ENCODE results near the gene DKKL1. TPM values are rescaled to one million over a fixed set of nuclear protein-coding genes. Genes with fewer than 3 reads are reported as not detected.

The DKKL1 gene
- total RNA-seq, 4 donors from 2014 or later = not detected

GRCh38 chr19:49335784-49336481 lies 27.7 kb upstream of the DKKL1 start:
- no peaks in the 10 kb centered on the region for H3K9me3 ChIP-seq
- 74 to 79% methylated on average over 13 to 14 of the region's 14 CpGs for WGBS, 2 donors
- peaks cover 0 to 17% of the 10 kb centered on the region in 2 donors for H3K27me3 ChIP-seq
- peaks cover 0 to 37% (median 8%) of the 10 kb centered on the region in 4 donors for H3K4me1 ChIP-seq
- H3K4me3 ChIP-seq = peak overlapping the region in 2 of 4 donors; percentile 41 to 52
- TF ChIP-seq, protein P1, sequence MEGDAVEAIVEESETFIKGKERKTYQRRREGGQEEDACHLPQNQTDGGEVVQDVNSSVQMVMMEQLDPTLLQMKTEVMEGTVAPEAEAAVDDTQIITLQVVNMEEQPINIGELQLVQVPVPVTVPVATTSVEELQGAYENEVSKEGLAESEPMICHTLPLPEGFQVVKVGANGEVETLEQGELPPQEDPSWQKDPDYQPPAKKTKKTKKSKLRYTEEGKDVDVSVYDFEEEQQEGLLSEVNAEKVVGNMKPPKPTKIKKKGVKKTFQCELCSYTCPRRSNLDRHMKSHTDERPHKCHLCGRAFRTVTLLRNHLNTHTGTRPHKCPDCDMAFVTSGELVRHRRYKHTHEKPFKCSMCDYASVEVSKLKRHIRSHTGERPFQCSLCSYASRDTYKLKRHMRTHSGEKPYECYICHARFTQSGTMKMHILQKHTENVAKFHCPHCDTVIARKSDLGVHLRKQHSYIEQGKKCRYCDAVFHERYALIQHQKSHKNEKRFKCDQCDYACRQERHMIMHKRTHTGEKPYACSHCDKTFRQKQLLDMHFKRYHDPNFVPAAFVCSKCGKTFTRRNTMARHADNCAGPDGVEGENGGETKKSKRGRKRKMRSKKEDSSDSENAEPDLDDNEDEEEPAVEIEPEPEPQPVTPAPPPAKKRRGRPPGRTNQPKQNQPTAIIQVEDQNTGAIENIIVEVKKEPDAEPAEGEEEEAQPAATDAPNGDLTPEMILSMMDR (IDR thresholded peaks at IDR 0.05) = no peak
- TF ChIP-seq EP300 (IDR thresholded peaks at IDR 0.05) (no peak), POLR2A (IDR thresholded peaks at IDR 0.05) (no peak)
- no peak for DNase-seq (ENCODE audit: low spot score in 2 of 2)
- peaks cover 0 to 11% (median 0%) of the 10 kb centered on the region in 3 donors for H3K36me3 ChIP-seq
- peak overlapping the region in 2 of 4 donors; percentile 6 to 81 for H3K27ac ChIP-seq

- Histone ChIP-seq H3K27ac (peak overlapping the region in 1 of 4 donors; percentile 81), H3K36me3 (peaks cover 0 to 11% (median 0%) of the 10 kb centered on the region in 3 donors), H3K27me3 (peaks cover 0 to 17% of the 10 kb centered on the region in 2 donors), H3K4me1 (peaks cover 0 to 37% (median 8%) of the 10 kb centered on the region in 4 donors), H3K9me3 (no peaks in the 10 kb centered on the region), H3K4me3 (peak overlapping the region in 1 of 4 donors; percentile 52)
- TF ChIP-seq, protein P1 (IDR thresholded peaks at IDR 0.05) = no peak
- no peak for TF ChIP-seq POLR2A (IDR thresholded peaks at IDR 0.05)
- TF ChIP-seq EP300 (IDR thresholded peaks at IDR 0.05) = no peak
- WGBS, 2 donors = 86 to 88% methylated on average over 9 to 10 of the region's 10 CpGs
- DNase-seq (ENCODE audit: low spot score in 2 of 2) = no peak
Observed at GRCh38 chr19:49336482-49337266, 27.0 kb upstream of the DKKL1 start.

DNA sequence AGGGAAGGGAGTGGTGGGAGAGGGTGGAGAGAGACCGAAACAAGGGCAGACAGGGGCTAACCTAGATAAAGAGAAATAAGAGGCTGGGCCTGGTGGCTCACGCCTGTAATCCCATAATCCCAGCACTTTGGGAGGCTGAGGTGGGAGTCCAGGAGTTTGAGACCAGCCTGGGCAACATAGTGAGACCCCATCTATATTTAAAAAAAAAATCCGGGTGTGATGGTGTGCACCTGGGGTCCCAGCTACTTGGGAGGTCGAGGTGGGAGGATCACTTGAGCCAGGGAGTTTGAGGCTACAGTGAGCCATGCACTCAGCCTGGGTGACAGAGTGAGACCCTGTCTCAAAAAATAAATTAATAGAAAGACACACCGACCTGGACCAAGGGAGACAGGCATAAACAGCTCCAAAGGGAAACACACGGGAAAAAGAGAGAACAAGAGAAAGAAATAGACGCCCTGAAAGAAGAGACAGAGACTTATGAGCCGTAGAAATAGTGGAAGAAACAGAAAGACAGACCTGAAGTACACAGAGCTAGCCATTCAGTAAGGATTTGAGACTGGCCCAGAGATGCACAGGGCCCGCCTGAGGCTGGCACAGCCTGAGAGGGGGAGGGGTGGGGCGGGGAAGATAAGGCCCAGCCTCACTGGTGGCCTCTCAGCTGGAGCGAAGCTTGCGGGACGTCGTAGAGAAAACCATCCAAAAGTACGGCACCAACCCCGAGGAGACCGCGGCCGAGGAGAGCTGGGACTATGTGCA lies 26.2 kb upstream of the DKKL1 start:
- no peak overlapping the region for H3K27ac ChIP-seq

DNA sequence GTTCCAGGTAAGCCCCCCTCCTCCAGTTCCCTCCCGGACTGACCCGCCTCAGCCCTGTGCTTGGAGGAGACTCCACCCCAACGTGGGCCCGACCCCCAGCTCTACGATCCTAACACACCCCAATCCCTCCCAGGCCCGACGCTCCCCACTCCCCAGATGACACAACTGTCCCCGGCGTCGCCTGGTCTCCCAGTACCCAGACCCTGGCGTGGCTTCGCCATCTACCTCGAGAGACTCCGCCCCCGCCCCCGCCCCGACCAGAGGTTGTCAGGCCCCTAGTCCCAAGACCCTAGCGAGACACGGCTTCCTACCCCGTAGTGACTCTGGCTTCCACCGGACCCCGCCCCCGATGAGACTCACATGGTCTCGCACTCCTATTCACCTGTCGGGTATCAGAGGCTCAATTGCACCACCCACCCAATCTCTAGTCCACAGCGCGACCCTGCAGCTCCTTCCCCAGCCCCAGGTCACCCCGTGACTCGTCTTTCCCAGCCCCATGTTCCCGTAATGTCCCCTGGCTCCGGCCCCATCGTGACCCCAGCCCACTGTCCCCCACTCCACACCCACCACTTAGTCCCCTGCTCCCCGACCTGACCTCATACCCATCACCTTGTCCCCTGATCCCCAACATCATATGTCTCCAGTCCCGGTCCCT lies 25.5 kb upstream of the DKKL1 start:
- Histone ChIP-seq H3K4me1 (peaks cover 0 to 37% (median 8%) of the 10 kb centered on the region in 4 donors), H3K27ac (no peak overlapping the region), H3K36me3 (peaks cover 0 to 25% (median 0%) of the 10 kb centered on the region in 3 donors), H3K27me3 (peaks cover 0 to 17% of the 10 kb centered on the region in 2 donors), H3K4me3 (peak overlapping the region in 1 of 4 donors; percentile 58), H3K9me3 (no peaks in the 10 kb centered on the region)
- DNase-seq (ENCODE audit: low spot score in 2 of 2) = no peak
- 29 to 37% methylated on average over 34 of the region's 34 CpGs for WGBS, 2 donors
- TF ChIP-seq, protein P1 (IDR thresholded peaks at IDR 0.05) = no peak
- TF ChIP-seq EP300 (IDR thresholded peaks at IDR 0.05) (no peak), POLR2A (IDR thresholded peaks at IDR 0.05) (no peak)

More for the DNA sequence above, 26.2 kb upstream of the DKKL1 start:
- DNase-seq (ENCODE audit: low spot score in 2 of 2) = no peak
- peaks cover 0 to 18% (median 0%) of the 10 kb centered on the region in 3 donors for H3K36me3 ChIP-seq
- peaks cover 0 to 37% (median 8%) of the 10 kb centered on the region in 4 donors for H3K4me1 ChIP-seq
- no peak overlapping the region for H3K4me3 ChIP-seq
- TF ChIP-seq POLR2A (IDR thresholded peaks at IDR 0.05) = no peak
- H3K27me3 ChIP-seq = peaks cover 0 to 17% of the 10 kb centered on the region in 2 donors
- WGBS, 2 donors = 65 to 66% methylated on average over 19 of the region's 19 CpGs
- no peaks in the 10 kb centered on the region for H3K9me3 ChIP-seq
